Transverse colon (tissue), 4 donors: ENCODE measurements around the gene TIMELESS.

Experiments
- CTCF ChIP-seq, 5 experiments: fragments of 200-600 bp in 3 of 5; fragments of 450-650 bp in 2 of 5; sonication (generic) in 3 of 5; IDR thresholded peaks; 1 replicate in 2 of 5; 2 replicates in 3 of 5; pipeline ENCODE4 v1.5.1; 2016 to 2017; ENCODE audit warnings: antibody characterized with exemption in 5 of 5, inconsistent platforms in 3 of 5, mild to moderate bottlenecking in 2 of 5, moderate library complexity in 1 of 5
- EP300 ChIP-seq: sonication (generic); formaldehyde crosslinking; IDR thresholded peaks from one replicate; pipeline ENCODE4 v1.6.1; 2017; ENCODE audit warnings: antibody characterized with exemption, low read depth
- POLR2AphosphoS5 ChIP-seq, 3 donors: sonication (generic); formaldehyde crosslinking; IDR thresholded peaks; one replicate each; pipeline ENCODE4 v1.6.1; 2016; ENCODE audit warnings: antibody characterized with exemption in 3 of 3

GRCh38 chr12:56479625-56480024 is 30.4 kb upstream of the TIMELESS start:
- no peak for TF ChIP-seq POLR2AphosphoS5 (IDR thresholded peaks at IDR 0.05)
- no peak for TF ChIP-seq CTCF (IDR thresholded peaks at IDR 0.05)
- no peak for TF ChIP-seq EP300
